GM23338 (cell line): Measurements from ENCODE around the gene SLCO3A1. TPM values are rescaled to one million over a fixed set of nuclear protein-coding genes. Genes with fewer than 3 reads are reported as not detected.

ENCODE experiments used
- ATAC-seq: fragments of 200-7000 bp; cut with Tn5 transposase; 3 replicates; pipeline ENCODE4 v1.9.1; 2020
- DNase-seq: peaks from one replicate; pipeline ENCODE4 v3.0.0-alpha.2; 2015; ENCODE audit warnings: low spot score
- H2AFZ ChIP-seq: fragments of 200-600 bp; sonication (generic); 2 replicates; pipeline ENCODE4 v1.8.0; 2016; ENCODE audit warnings: antibody characterized with exemption, mild to moderate bottlenecking, moderate library complexity
- H3F3A ChIP-seq: fragments of 200-600 bp; sonication (generic); replicated peaks from 2 replicates; pipeline ENCODE4 v1.8.0; 2017; ENCODE audit warnings: antibody characterized with exemption, mixed run types, low read depth
- H3K27ac ChIP-seq: fragments of 200-600 bp; sonication (generic); 2 replicates; pipeline ENCODE4 v1.6.1; 2016; ENCODE audit warnings: low read depth
- H3K27me3 ChIP-seq: fragments of 200-600 bp; sonication (generic); 2 replicates; pipeline ENCODE4 v1.8.0; 2016; ENCODE audit warnings: mild to moderate bottlenecking, mixed run types, moderate library complexity; ENCODE audit not compliant: insufficient read depth
- H3K36me3 ChIP-seq: fragments of 200-600 bp; sonication (generic); 2 replicates; pipeline ENCODE4 v1.8.0; 2016; ENCODE audit warnings: mild to moderate bottlenecking; ENCODE audit not compliant: insufficient read depth
- H3K4me1 ChIP-seq: fragments of 200-600 bp; sonication (generic); 2 replicates; pipeline ENCODE4 v1.8.0; 2016; ENCODE audit warnings: mild to moderate bottlenecking, moderate library complexity; ENCODE audit not compliant: insufficient read depth
- H3K4me2 ChIP-seq: fragments of 200-600 bp; sonication (generic); 2 replicates; pipeline ENCODE4 v1.7.1; 2017; ENCODE audit warnings: mixed run types
- H3K4me3 ChIP-seq: fragments of 200-600 bp; sonication (generic); 2 replicates; pipeline ENCODE4 v1.6.1; 2016; ENCODE audit warnings: mixed run types
- H3K79me2 ChIP-seq: fragments of 200-600 bp; sonication (generic); replicated peaks from 2 replicates; pipeline ENCODE4 v1.8.0; 2017; ENCODE audit warnings: mild to moderate bottlenecking; ENCODE audit not compliant: insufficient read depth
- H3K9me2 ChIP-seq: fragments of 200-600 bp; sonication (generic); 2 replicates; pipeline ENCODE4 v1.8.0; 2017; ENCODE audit not compliant: insufficient read depth
- H4K20me1 ChIP-seq: fragments of 200-600 bp; sonication (generic); replicated peaks from 2 replicates; pipeline ENCODE4 v1.8.0; 2017; ENCODE audit warnings: mild to moderate bottlenecking; ENCODE audit not compliant: insufficient read depth
- H3K27ac Mint-ChIP-seq: 2 replicates; pipeline ENCODE4 v1.8.0; 2020; ENCODE audit warnings: inconsistent platforms, mild to moderate bottlenecking, moderate library complexity, mixed read lengths
- H3K27me3 Mint-ChIP-seq: 3 replicates; pipeline ENCODE4 v1.8.0; 2022; ENCODE audit warnings: low read depth, mild to moderate bottlenecking, moderate library complexity, mixed read lengths, inconsistent platforms; ENCODE audit not compliant: insufficient read depth, poor library complexity
- H3K36me3 Mint-ChIP-seq: 3 replicates; pipeline ENCODE4 v1.8.0; 2021; ENCODE audit warnings: low read depth, mild to moderate bottlenecking, inconsistent platforms, moderate library complexity, mixed read lengths
- H3K4me1 Mint-ChIP-seq: 3 replicates; pipeline ENCODE4 v1.8.0; 2020; ENCODE audit warnings: mild to moderate bottlenecking, inconsistent platforms, mixed read lengths
- H3K4me3 Mint-ChIP-seq: 3 replicates; pipeline ENCODE4 v1.8.0; 2021; ENCODE audit warnings: moderate library complexity, mild to moderate bottlenecking, inconsistent platforms, mixed read lengths
- H3K9me3 Mint-ChIP-seq: 3 replicates; pipeline ENCODE4 v1.8.0; 2020; ENCODE audit warnings: moderate library complexity, mild to moderate bottlenecking, inconsistent platforms, mixed read lengths
- CREB1 ChIP-seq: fragments of 250-450 bp; sonication (Bioruptor Pico); IDR thresholded peaks from 2 replicates; pipeline ENCODE4 v1.5.0; 2020; ENCODE audit warnings: low read depth, mild to moderate bottlenecking, moderate library complexity
- CTCF ChIP-seq, 2 experiments: fragments of 200-600 bp in 1 of 2; sonication (generic) in 1 of 2; conservative IDR thresholded peaks; 2 replicates each; pipeline versions ENCODE4 v1.5.1 to v1.6.1; 2016 to 2017; ENCODE audit warnings: antibody characterized with exemption in 2 of 2, low read depth in 2 of 2, mild to moderate bottlenecking in 2 of 2, moderate library complexity in 1 of 2
- EZH2 ChIP-seq: fragments of 200-600 bp; sonication (generic); IDR thresholded peaks from one replicate; pipeline ENCODE4 v1.8.0; 2017; ENCODE audit warnings: antibody characterized with exemption, mild to moderate bottlenecking, low read depth; ENCODE audit not compliant: unreplicated experiment
- EZH2phosphoT487 ChIP-seq: fragments of 200-600 bp; sonication (generic); IDR thresholded peaks from one replicate; pipeline ENCODE4 v1.8.1; 2018; ENCODE audit warnings: antibody characterized with exemption; ENCODE audit not compliant: unreplicated experiment
- JUNB ChIP-seq: IDR thresholded peaks from one replicate; pipeline ENCODE4 v1.6.1; 2016; ENCODE audit warnings: antibody characterized with exemption; ENCODE audit not compliant: unreplicated experiment
- POLR2AphosphoS5 ChIP-seq: IDR thresholded peaks from 2 replicates; pipeline ENCODE4 v1.6.1; 2016; ENCODE audit warnings: antibody characterized with exemption, low read depth
- REST ChIP-seq: IDR thresholded peaks from one replicate; pipeline ENCODE4 v1.6.1; 2018; ENCODE audit warnings: antibody characterized with exemption; ENCODE audit not compliant: unreplicated experiment
- STAT1 ChIP-seq: IDR thresholded peaks from one replicate; pipeline ENCODE4 v1.6.1; 2016; ENCODE audit warnings: antibody characterized with exemption; ENCODE audit not compliant: unreplicated experiment
- ZNF114 ChIP-seq: fragments of 250-450 bp; sonication (Bioruptor Pico); IDR thresholded peaks from 2 replicates; pipeline ENCODE4 v1.5.0; 2020; ENCODE audit warnings: mild to moderate bottlenecking, moderate library complexity
- polyA plus RNA-seq: library from polyadenylated mRNA; unstranded; fragments of >200 nt; fragmentation: Nextera tagmentation; extraction: Ambion mirVana; gene quantifications from 2 replicates; pipeline ENCODE4 v1.2.1, GENCODE V29; 2016
- total RNA-seq: library from RNA; depleted of rRNA; stranded (reverse); fragments of >200 nt; shearing (Covaris generic); gene quantifications from 2 replicates; pipeline ENCODE4 v1.2.3, GENCODE V29; 2014

Gene SLCO3A1
- total and polyA plus RNA-seq, 2 experiments from 2014 or later: 7.3 to 9.4 TPM

GRCh38 chr15:92109191-92109873 lies 255.8 kb downstream of the SLCO3A1 start (continued):
- no peak for TF ChIP-seq REST
- TF ChIP-seq JUNB: no peak

- H3F3A ChIP-seq: no peaks in the 10 kb centered on the region
- H3K4me1 ChIP-seq: peaks cover 5% of the 10 kb centered on the region
- no peaks in the 10 kb centered on the region for H3K36me3 ChIP-seq
- H4K20me1 ChIP-seq: no peaks in the 10 kb centered on the region
- ATAC-seq (no peak), DNase-seq (no peak)
- no peaks in the 10 kb centered on the region for H3K79me2 ChIP-seq
- no peak overlapping the region for H3K4me3 ChIP-seq
- Mint-ChIP-seq H3K27ac (no peak overlapping the region), H3K9me3 (no peaks in the 10 kb centered on the region), H3K4me3 (no peak overlapping the region), H3K27me3 (peaks cover 13% of the 10 kb centered on the region), H3K4me1 (peaks cover 32% of the 10 kb centered on the region), H3K36me3 (no peaks in the 10 kb centered on the region; the same call in 2 of the 3 replicates)
- H3K27ac ChIP-seq: no peak overlapping the region
- no peak overlapping the region for H3K4me2 ChIP-seq
- H3K9me2 ChIP-seq: peaks cover 10% of the 10 kb centered on the region; the same call in 1 of the 2 replicates
- no peak overlapping the region for H2AFZ ChIP-seq
- H3K27me3 ChIP-seq: no peaks in the 10 kb centered on the region
- TF ChIP-seq CREB1: no peak
- no peak for TF ChIP-seq STAT1
- no peak for TF ChIP-seq REST
- TF ChIP-seq JUNB: no peak
- TF ChIP-seq POLR2AphosphoS5: no peak
- TF ChIP-seq EZH2phosphoT487: no peak
- no peak for TF ChIP-seq ZNF114 (CRISPR knock-in tag)
- TF ChIP-seq CTCF (conservative IDR thresholded peaks at IDR 0.05; ENCODE audit: low read depth in 2 of 2): no peak
- TF ChIP-seq EZH2: no peak
Measured at GRCh38 chr15:92111291-92111690, 257.8 kb downstream of the SLCO3A1 start.
